Measurements from ENCODE around the gene SLCO3A1.

Gene SLCO3A1

GRCh38 chr15:91989821-91990220 lies 136.3 kb downstream of the SLCO3A1 start:
- no peak for TF ChIP-seq CTCF (IDR thresholded peaks at IDR 0.05; ENCODE audit: low read depth, low read length, missing control alignments)
- no peak for DNase-seq (ENCODE audit: extremely low read depth, low read depth)
- H3K4me3 ChIP-seq (replicated peaks; ENCODE audit: low read depth, low read length), result no peak overlapping the region

DNA sequence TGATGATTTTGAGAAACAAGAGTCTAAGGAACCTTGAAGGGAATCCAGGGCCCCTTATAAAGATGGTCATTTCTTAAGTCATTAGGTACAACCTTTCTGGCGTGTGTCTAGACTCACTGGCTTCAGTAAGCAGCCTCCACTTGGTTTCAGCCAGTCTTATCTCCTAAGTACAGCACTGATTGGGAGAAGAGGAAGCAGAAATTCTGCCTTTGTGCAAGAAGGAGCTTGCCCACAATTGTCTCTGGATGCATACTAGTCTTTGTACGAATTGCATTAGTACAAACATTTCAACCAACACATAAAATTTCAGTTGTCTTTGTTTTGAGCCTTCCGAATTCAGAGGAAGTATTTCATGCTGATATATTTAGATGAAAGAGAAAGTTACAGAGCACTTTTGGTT lies 139.4 kb downstream of the SLCO3A1 start:
- DNase-seq (ENCODE audit: extremely low read depth, low read depth), result no peak
- no peak overlapping the region for H3K4me3 ChIP-seq (replicated peaks; ENCODE audit: low read depth, low read length)
- TF ChIP-seq CTCF (IDR thresholded peaks at IDR 0.05; ENCODE audit: low read depth, low read length, missing control alignments), result no peak

DNA sequence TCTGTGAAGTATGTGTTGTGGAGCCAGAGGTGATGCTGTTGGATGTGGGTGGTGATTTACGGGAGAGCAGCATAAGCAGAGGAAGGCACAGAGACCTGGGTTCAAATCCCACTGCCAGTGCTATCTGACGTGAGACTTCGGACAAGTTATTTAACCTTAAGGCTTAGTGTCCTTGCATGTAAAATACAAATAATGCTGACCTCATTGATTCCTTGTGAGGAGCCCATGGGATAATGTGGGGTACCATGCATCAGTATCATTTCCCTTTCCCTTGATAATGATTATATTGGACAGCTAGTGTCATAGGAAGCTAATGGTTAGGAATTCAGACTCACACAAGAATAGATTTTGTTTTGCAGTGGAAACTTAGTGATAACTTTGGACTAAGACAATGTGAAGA lies 141.6 kb downstream of the SLCO3A1 start:
- no peak for TF ChIP-seq CTCF (IDR thresholded peaks at IDR 0.05; ENCODE audit: low read depth, low read length, missing control alignments)
- DNase-seq (ENCODE audit: extremely low read depth, low read depth), result no peak
- H3K4me3 ChIP-seq (replicated peaks; ENCODE audit: low read depth, low read length), result no peak overlapping the region

GRCh38 chr15:91997163-91997562 lies 143.7 kb downstream of the SLCO3A1 start:
- no peak for TF ChIP-seq CTCF (IDR thresholded peaks at IDR 0.05; ENCODE audit: low read depth, low read length, missing control alignments)
- no peak for DNase-seq (ENCODE audit: extremely low read depth, low read depth)
- H3K4me3 ChIP-seq (replicated peaks; ENCODE audit: low read depth, low read length), result no peak overlapping the region

- DNase-seq (ENCODE audit: extremely low read depth, low read depth), result no peak
- H3K4me3 ChIP-seq (replicated peaks; ENCODE audit: low read depth, low read length), result no peak overlapping the region
- TF ChIP-seq CTCF (IDR thresholded peaks at IDR 0.05; ENCODE audit: low read depth, low read length, missing control alignments), result no peak
Measured at GRCh38 chr15:92000709-92001108, 147.2 kb downstream of the SLCO3A1 start.

GRCh38 chr15:92001307-92001706 lies 147.8 kb downstream of the SLCO3A1 start:
- TF ChIP-seq CTCF (IDR thresholded peaks at IDR 0.05; ENCODE audit: low read depth, low read length, missing control alignments), result no peak
- DNase-seq (ENCODE audit: extremely low read depth, low read depth), result no peak
- H3K4me3 ChIP-seq (replicated peaks; ENCODE audit: low read depth, low read length), result no peak overlapping the region

GRCh38 chr15:92002666-92003065 lies 149.2 kb downstream of the SLCO3A1 start:
- DNase-seq (ENCODE audit: extremely low read depth, low read depth), result no peak
- TF ChIP-seq CTCF (IDR thresholded peaks at IDR 0.05; ENCODE audit: low read depth, low read length, missing control alignments), result no peak
- H3K4me3 ChIP-seq (replicated peaks; ENCODE audit: low read depth, low read length), result no peak overlapping the region
